IMR-90 (cell line): ENCODE results near the gene UBASH3A. TPM values are rescaled to one million over a fixed set of nuclear protein-coding genes. Genes with fewer than 3 reads are reported as not detected.

Experiments used
- ATAC-seq: fragments of 200-7000 bp; cut with Tn5 transposase; 2 replicates; pipeline ENCODE4 v1.9.1; 2020; ENCODE audit warnings: low read depth, mild to moderate bottlenecking, moderate library complexity
- BruUV-seq: library from RNA; stranded (reverse); fragments of 400-500 nt; replicated peaks from 2 replicates; lab custom pipeline; 2021; lab: Mats Ljungman, UMichigan
- CTCF ChIA-PET: fragments of 300-600 bp; formaldehyde crosslinking; extraction: SDS; loops from one replicate; lab custom pipeline; 2021; ENCODE audit warnings: antibody characterized with exemption; lab: Yijun Ruan, JAX
- POLR2A ChIA-PET: fragments of 300-600 bp; sonication (Branson Sonifier 250); formaldehyde crosslinking; loops from one replicate; lab custom pipeline; 2022; ENCODE audit warnings: antibody characterized with exemption; ENCODE audit not compliant: unreplicated experiment; lab: Charles Lee
- DNase-seq: peaks from one replicate; pipeline ENCODE4 v3.0.0; 2013
- H2AFZ ChIP-seq: replicated peaks from 2 replicates; pipeline ENCODE3; 2013; ENCODE audit warnings: low read length, mild to moderate bottlenecking; ENCODE audit not compliant: poor library complexity
- H2AK5ac ChIP-seq: 2 replicates; pipeline ENCODE4 v1.6.1; 2013; ENCODE audit warnings: low read depth, low read length, inconsistent platforms
- H2AK9ac ChIP-seq: replicated peaks from 2 replicates; pipeline ENCODE3; 2013; ENCODE audit warnings: mild to moderate bottlenecking, low read depth, low read length, moderate library complexity; ENCODE audit not compliant: poor library complexity
- H2BK120ac ChIP-seq: 2 replicates; pipeline ENCODE4 v1.6.1; 2013; ENCODE audit warnings: low read depth, low read length, inconsistent platforms
- H2BK15ac ChIP-seq: 3 replicates; pipeline ENCODE4 v1.6.1; 2013; ENCODE audit warnings: low read depth, low read length, inconsistent platforms
- H2BK20ac ChIP-seq: 2 replicates; pipeline ENCODE4 v1.6.1; 2013; ENCODE audit warnings: low read depth, mild to moderate bottlenecking, inconsistent platforms, low read length, moderate library complexity
- H2BK5ac ChIP-seq: 2 replicates; pipeline ENCODE4 v1.6.1; 2013; ENCODE audit warnings: mild to moderate bottlenecking, low read depth, low read length, inconsistent platforms; ENCODE audit not compliant: poor library complexity, severe bottlenecking
- H3K14ac ChIP-seq: replicated peaks from 2 replicates; pipeline ENCODE4 v1.6.1; 2013; ENCODE audit warnings: low read depth, low read length, inconsistent platforms
- H3K18ac ChIP-seq: 2 replicates; pipeline ENCODE4 v1.6.1; 2013; ENCODE audit warnings: low read depth, low read length, control low read depth
- H3K23ac ChIP-seq: 2 replicates; pipeline ENCODE4 v1.6.1; 2013; ENCODE audit warnings: low read depth, low read length, inconsistent platforms
- H3K27ac ChIP-seq: 2 replicates; pipeline ENCODE4 v1.5.1; 2013; ENCODE audit warnings: mild to moderate bottlenecking, control low read depth, low read length; ENCODE audit not compliant: insufficient read depth
- H3K27me3 ChIP-seq: 2 replicates; pipeline ENCODE4 v1.6.1; 2013; ENCODE audit warnings: low read length; ENCODE audit not compliant: control insufficient read depth, insufficient read depth
- H3K36me3 ChIP-seq: 2 replicates; pipeline ENCODE4 v1.6.1; 2013; ENCODE audit warnings: low read length, mixed read lengths; ENCODE audit not compliant: control insufficient read depth, insufficient read depth
- H3K4ac ChIP-seq: 2 replicates; pipeline ENCODE4 v1.6.1; 2013; ENCODE audit warnings: low read depth, low read length, inconsistent platforms
- H3K4me1 ChIP-seq: 2 replicates; pipeline ENCODE4 v1.6.1; 2013; ENCODE audit warnings: low read length, mixed read lengths; ENCODE audit not compliant: control insufficient read depth, insufficient read depth
- H3K4me2 ChIP-seq: 2 replicates; pipeline ENCODE4 v1.6.1; 2013; ENCODE audit warnings: low read depth, mild to moderate bottlenecking, control low read depth, low read length, moderate library complexity
- H3K4me3 ChIP-seq: 2 replicates; pipeline ENCODE4 v1.5.1; 2013; ENCODE audit warnings: low read depth, mild to moderate bottlenecking, control low read depth, low read length, moderate library complexity; ENCODE audit not compliant: insufficient read depth
- H3K56ac ChIP-seq: 2 replicates; pipeline ENCODE4 v1.6.1; 2013; ENCODE audit warnings: low read length, inconsistent platforms; ENCODE audit not compliant: insufficient read depth; ENCODE audit errors: extremely low read depth
- H3K79me1 ChIP-seq, 2 experiments: 2 replicates each; pipeline ENCODE4 v1.6.1; 2013; ENCODE audit warnings: low read length in 2 of 2, inconsistent platforms in 1 of 2, low read depth in 1 of 2
- H3K9ac ChIP-seq: 2 replicates; pipeline ENCODE4 v1.6.1; 2013; ENCODE audit warnings: low read depth, low read length, control low read depth
- H3K9me1 ChIP-seq: 2 replicates; pipeline ENCODE4 v1.6.1; 2013; ENCODE audit warnings: low read length, inconsistent platforms; ENCODE audit not compliant: insufficient read depth
- H3K9me3 ChIP-seq: 2 replicates; pipeline ENCODE4 v1.6.1; 2013; ENCODE audit warnings: low read length; ENCODE audit not compliant: control insufficient read depth, insufficient read depth
- H4K20me1 ChIP-seq: 2 replicates; pipeline ENCODE4 v1.6.1; 2013; ENCODE audit warnings: low read length, inconsistent platforms; ENCODE audit not compliant: insufficient read depth
- H4K5ac ChIP-seq: 2 replicates; pipeline ENCODE4 v1.6.1; 2013; ENCODE audit warnings: mild to moderate bottlenecking, low read depth, low read length, control low read depth
- H4K8ac ChIP-seq, 2 experiments: 2 replicates each; pipeline ENCODE4 v1.6.1; 2013; ENCODE audit warnings: low read depth in 2 of 2, low read length in 2 of 2, control low read depth in 1 of 2, inconsistent platforms in 1 of 2
- H4K91ac ChIP-seq: 2 replicates; pipeline ENCODE4 v1.6.1; 2013; ENCODE audit warnings: low read depth, low read length, inconsistent platforms; ENCODE audit not compliant: insufficient read depth
- BHLHE40 ChIP-seq: fragments of 150-350 bp; IDR thresholded peaks from 2 replicates; pipeline ENCODE4 v1.6.1; 2016; ENCODE audit warnings: mild to moderate bottlenecking, low read depth, low read length
- CEBPB ChIP-seq: IDR thresholded peaks from 2 replicates; pipeline ENCODE4 v1.6.1; 2012; ENCODE audit warnings: low read depth, low read length, improper control_type of control experiment
- CHD1 ChIP-seq: IDR thresholded peaks from 2 replicates; pipeline ENCODE4 v1.6.1; 2012; ENCODE audit warnings: low read depth, low read length, improper control_type of control experiment
- CTCF ChIP-seq: conservative IDR thresholded peaks from 2 replicates; pipeline ENCODE4 v1.5.1; 2012; ENCODE audit warnings: mild to moderate bottlenecking, low read depth, low read length, improper control_type of control experiment
- FOS ChIP-seq: fragments of 150-350 bp; IDR thresholded peaks from 2 replicates; pipeline ENCODE4 v1.6.1; 2016; ENCODE audit warnings: low read depth, low read length
- MAFK ChIP-seq: IDR thresholded peaks from 2 replicates; pipeline ENCODE4 v1.6.1; 2012; ENCODE audit warnings: low read depth, low read length, improper control_type of control experiment
- MAZ ChIP-seq: IDR thresholded peaks from 2 replicates; pipeline ENCODE4 v1.6.1; 2012; ENCODE audit warnings: low read depth, mild to moderate bottlenecking, low read length, improper control_type of control experiment, moderate library complexity, borderline replicate concordance
- MXI1 ChIP-seq: IDR thresholded peaks from 2 replicates; pipeline ENCODE4 v1.6.1; 2012; ENCODE audit warnings: low read depth, mild to moderate bottlenecking, low read length, moderate library complexity, borderline replicate concordance
- NFE2L2 ChIP-seq: fragments of 150-350 bp; IDR thresholded peaks from 2 replicates; pipeline ENCODE4 v1.6.1; 2016; ENCODE audit warnings: low read depth, mild to moderate bottlenecking, low read length
- POLR2A ChIP-seq: IDR thresholded peaks from 2 replicates; pipeline ENCODE4 v1.6.1; 2012; ENCODE audit warnings: mild to moderate bottlenecking, low read depth, low read length
- RAD21 ChIP-seq: IDR thresholded peaks from 2 replicates; pipeline ENCODE4 v1.6.1; 2012; ENCODE audit warnings: low read length, improper control_type of control experiment
- RCOR1 ChIP-seq: IDR thresholded peaks from 2 replicates; pipeline ENCODE4 v1.6.1; 2012; ENCODE audit warnings: mild to moderate bottlenecking, low read length, improper control_type of control experiment; ENCODE audit not compliant: insufficient replicate concordance
- RFX5 ChIP-seq: IDR thresholded peaks from 2 replicates; pipeline ENCODE4 v1.8.0; 2012; ENCODE audit warnings: low read depth, mild to moderate bottlenecking, low read length, moderate library complexity
- SMC3 ChIP-seq: fragments of 150-350 bp; IDR thresholded peaks from 2 replicates; pipeline ENCODE4 v1.6.1; 2016; ENCODE audit warnings: low read depth, mild to moderate bottlenecking, antibody characterized with exemption, low read length, moderate library complexity
- WGBS, 2 experiments: methylation state at CpG; one replicate each; pipeline versions ENCODE4 v1.1.5 to v1.1.7; 2013; ENCODE audit warnings: missing lambda C conversion rate in 2 of 2; ENCODE audit not compliant: insufficient read length in 1 of 2; ENCODE audit errors: extremely low coverage in 2 of 2; 5-methylcytosine and 5-hydroxymethylcytosine counted together
- dilution Hi-C: fragments of 300-500 bp; cut with HindIII; formaldehyde crosslinking; loops from one replicate; pipeline ENCODE4 v1.14.3; 2018; ENCODE audit warnings: low sequenced_read_pairs; ENCODE audit not compliant: unreplicated experiment
- in situ Hi-C: fragments of 300-500 bp; cut with MboI; formaldehyde crosslinking; loops from 3 replicates; pipeline ENCODE4 v1.14.3; 2019; ENCODE audit warnings: low sequenced_read_pairs, inconsistent platforms, mixed read lengths
- intact Hi-C: fragments of 100-400 bp; cut with micrococcal nuclease; formaldehyde crosslinking; loops from 2 replicates; pipeline ENCODE4 v1.10.0; 2022
- polyA plus RNA-seq, 3 experiments: library from polyadenylated mRNA; depleted of rRNA; stranded (reverse); fragments of >200 nt; gene quantifications; 2 replicates each; pipeline ENCODE4 v1.2.3, GENCODE V29; 2012; ENCODE audit warnings: low replicate concordance in 1 of 3
- total RNA-seq: library from RNA; depleted of rRNA; stranded (reverse); fragments of >200 nt; gene quantifications from 2 replicates; pipeline ENCODE4 v1.2.3, GENCODE V29; 2012
- TF ChIP-seq, protein P1 (sequence below): fragments of 150-350 bp; IDR thresholded peaks from 2 replicates; pipeline ENCODE4 v1.6.1; 2016; ENCODE audit warnings: low read depth, mild to moderate bottlenecking, low read length, moderate library complexity, borderline replicate concordance
- TF ChIP-seq, protein P2 (sequence below): fragments of 150-350 bp; IDR thresholded peaks from 2 replicates; pipeline ENCODE4 v1.6.1; 2017; ENCODE audit warnings: mild to moderate bottlenecking, antibody characterized with exemption, low read length, low read depth

Gene UBASH3A
- total and polyA plus RNA-seq, 2 of the 4 experiments (the other 2 are of a cell fraction), result not detected

GRCh38 chr21:42453224-42453985, 49.7 kb downstream of the UBASH3A start:
- Histone ChIP-seq H3K27ac (no peak overlapping the region), H2AK5ac (no peak overlapping the region), H4K8ac (no peak overlapping the region), H3K79me1 (no peaks in the 10 kb centered on the region), H2BK20ac (no peak overlapping the region), H3K9ac (no peak overlapping the region), H3K4me1 (no peaks in the 10 kb centered on the region), H3K14ac (no peak overlapping the region), H4K20me1 (no peaks in the 10 kb centered on the region), H3K9me1 (no peaks in the 10 kb centered on the region), H3K4ac (no peak overlapping the region), H3K4me2 (no peak overlapping the region), H2BK15ac (no peak overlapping the region), H2AFZ (no peak overlapping the region), H3K9me3 (no peaks in the 10 kb centered on the region), H3K4me3 (no peak overlapping the region), H3K23ac (no peak overlapping the region), H4K91ac (no peak overlapping the region), H2AK9ac (no peak overlapping the region), H3K36me3 (no peaks in the 10 kb centered on the region), H2BK5ac (no peak overlapping the region), H3K27me3 (peaks cover 16% of the 10 kb centered on the region; the same call in 1 of the 2 replicates), H2BK120ac (no peak overlapping the region), H3K56ac (no peak overlapping the region), H4K5ac (no peak overlapping the region), H3K18ac (no peak overlapping the region)
- dilution Hi-C loops, result no loop called here
- intact Hi-C loops, result no loop called here
- no TSS peak for BruUV-seq
- ChIA-PET POLR2A (no interaction called here), CTCF (no interaction called here)
- 52% methylated on average over 7 of the region's 18 CpGs; no CpG with 5 or more reads in 1 of the 2 experiments for WGBS, 2 experiments
- DNase-seq, result no peak
- ATAC-seq, result no peak
- in situ Hi-C loops, result no loop called here
- TF ChIP-seq CTCF (no peak), RFX5 (no peak), POLR2A (no peak), MAFK (no peak), CHD1 (no peak), CEBPB (no peak), SMC3 (no peak), RAD21 (no peak), BHLHE40 (no peak), MAZ (no peak), RCOR1 (no peak), FOS (no peak), MXI1 (no peak), NFE2L2 (no peak)
- TF ChIP-seq, protein P1, sequence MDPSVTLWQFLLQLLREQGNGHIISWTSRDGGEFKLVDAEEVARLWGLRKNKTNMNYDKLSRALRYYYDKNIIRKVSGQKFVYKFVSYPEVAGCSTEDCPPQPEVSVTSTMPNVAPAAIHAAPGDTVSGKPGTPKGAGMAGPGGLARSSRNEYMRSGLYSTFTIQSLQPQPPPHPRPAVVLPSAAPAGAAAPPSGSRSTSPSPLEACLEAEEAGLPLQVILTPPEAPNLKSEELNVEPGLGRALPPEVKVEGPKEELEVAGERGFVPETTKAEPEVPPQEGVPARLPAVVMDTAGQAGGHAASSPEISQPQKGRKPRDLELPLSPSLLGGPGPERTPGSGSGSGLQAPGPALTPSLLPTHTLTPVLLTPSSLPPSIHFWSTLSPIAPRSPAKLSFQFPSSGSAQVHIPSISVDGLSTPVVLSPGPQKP, result no peak
- TF ChIP-seq, protein P2, sequence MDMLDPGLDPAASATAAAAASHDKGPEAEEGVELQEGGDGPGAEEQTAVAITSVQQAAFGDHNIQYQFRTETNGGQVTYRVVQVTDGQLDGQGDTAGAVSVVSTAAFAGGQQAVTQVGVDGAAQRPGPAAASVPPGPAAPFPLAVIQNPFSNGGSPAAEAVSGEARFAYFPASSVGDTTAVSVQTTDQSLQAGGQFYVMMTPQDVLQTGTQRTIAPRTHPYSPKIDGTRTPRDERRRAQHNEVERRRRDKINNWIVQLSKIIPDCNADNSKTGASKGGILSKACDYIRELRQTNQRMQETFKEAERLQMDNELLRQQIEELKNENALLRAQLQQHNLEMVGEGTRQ, result no peak
